NK-92 treated with Interleukin-12 subunit alpha and Interleukin-12 subunit beta, amount 100 ng/mL, for 24 hours (cell line): ENCODE data around the gene LIMK1.
"Not testable (repeated sequence)": the region's sequence is repeated elsewhere in the genome, so short reads cannot be mapped to it uniquely, and the experiment has no call there.

Experiments
- DNase-seq: peaks from one replicate; lab custom pipeline; 2025; lab: John Stamatoyannopoulos, UW

Gene LIMK1

GRCh38 chr7:74083117-74083876 is at the start of gene LIMK1:
Gene LIMK1, plus strand, starts transcription at chr7:74083804. Its CDS starts 187 bp downstream, at chr7:74083991.
- DNase-seq: peak; percentile 67

- DNase-seq: no peak
Measured at GRCh38 chr7:74037609-74038008, 46.0 kb upstream of the LIMK1 start.

- DNase-seq: no peak
Measured at GRCh38 chr7:74038194-74038961, 45.2 kb upstream of the LIMK1 start.

- no peak for DNase-seq
Measured at GRCh38 chr7:74039337-74039736, 44.3 kb upstream of the LIMK1 start.

- no peak for DNase-seq
Measured at GRCh38 chr7:74040101-74040790, 43.4 kb upstream of the LIMK1 start.

GRCh38 chr7:74040791-74041520 is 42.6 kb upstream of the LIMK1 start:
- DNase-seq: no peak

- no peak for DNase-seq
Measured at GRCh38 chr7:74042746-74043522, 40.7 kb upstream of the LIMK1 start.

GRCh38 chr7:74043523-74043951 is 40.1 kb upstream of the LIMK1 start:
- no peak for DNase-seq

- no peak for DNase-seq
Measured at GRCh38 chr7:74044366-74045350, 38.9 kb upstream of the LIMK1 start.

- DNase-seq: not testable (repeated sequence)
Measured at GRCh38 chr7:74046581-74046980, 37.0 kb upstream of the LIMK1 start.

GRCh38 chr7:74047804-74048380 is 35.7 kb upstream of the LIMK1 start:
- no peak for DNase-seq

GRCh38 chr7:74048999-74049599 is 34.5 kb upstream of the LIMK1 start:
- DNase-seq: no peak

- DNase-seq: no peak
Measured at GRCh38 chr7:74049997-74050798, 33.4 kb upstream of the LIMK1 start.

- no peak for DNase-seq
Measured at GRCh38 chr7:74051193-74051592, 32.4 kb upstream of the LIMK1 start.

- DNase-seq: no peak
Measured at GRCh38 chr7:74051629-74052410, 31.8 kb upstream of the LIMK1 start.

- DNase-seq: no peak
Measured at GRCh38 chr7:74052628-74053027, 31.0 kb upstream of the LIMK1 start.

GRCh38 chr7:74053589-74054186 is 29.9 kb upstream of the LIMK1 start:
- DNase-seq: no peak
